Frontal cortex (tissue), 4 donors: ENCODE measurements around the gene HRH2. TPM values are rescaled to one million over a fixed set of nuclear protein-coding genes. Genes with fewer than 3 reads are reported as not detected.

ENCODE experiments used
- DNase-seq, 2 donors: peaks; one replicate each; pipeline ENCODE4 v3.0.0; 2012; ENCODE audit warnings: low spot score in 2 of 2
- FAIRE-seq: peaks from 2 replicates; lab custom pipeline; 2012; peaks lifted over from hg19 to GRCh38; lab: Jason Lieb, UNC
- total RNA-seq: library from RNA; depleted of rRNA; stranded (reverse); fragments of >200 nt; gene quantifications from one replicate; pipeline ENCODE4 v1.2.3, GENCODE V29; 2014
- donor health status: control.
- donor health status: control.
- donor health status: control.

The HRH2 gene
- total RNA-seq, 1 donor from 2014 or later: 3.3 TPM

- no peak for FAIRE-seq
- no peak for DNase-seq
Observed at GRCh38 chr5:175731172-175731571, 73.3 kb downstream of the HRH2 start.

- FAIRE-seq (no peak), DNase-seq (no peak)
Observed at GRCh38 chr5:175731756-175732465, 74.0 kb downstream of the HRH2 start.

GRCh38 chr5:175733017-175733416 lies 75.1 kb downstream of the HRH2 start:
- no peak for DNase-seq
- no peak for FAIRE-seq

- FAIRE-seq: no peak
- no peak for DNase-seq
Observed at GRCh38 chr5:175734016-175734415, 76.1 kb downstream of the HRH2 start.

GRCh38 chr5:175734501-175734900 lies 76.6 kb downstream of the HRH2 start:
- no peak for FAIRE-seq
- DNase-seq: no peak

- DNase-seq (no peak), FAIRE-seq (no peak)
Observed at GRCh38 chr5:175735701-175736100, 77.8 kb downstream of the HRH2 start.

GRCh38 chr5:175736652-175737051 lies 78.8 kb downstream of the HRH2 start:
- FAIRE-seq: no peak

GRCh38 chr5:175737481-175737880 lies 79.6 kb downstream of the HRH2 start:
- DNase-seq (no peak), FAIRE-seq (no peak)

More at GRCh38 chr5:175736652-175737051, 78.8 kb downstream of the HRH2 start:
- DNase-seq: no peak

GRCh38 chr5:175738126-175738525 lies 80.3 kb downstream of the HRH2 start:
- no peak for FAIRE-seq
- no peak for DNase-seq

- no peak for DNase-seq
- FAIRE-seq: no peak
Observed at GRCh38 chr5:175738602-175739133, 80.8 kb downstream of the HRH2 start.

- no peak for DNase-seq
- no peak for FAIRE-seq
Observed at GRCh38 chr5:175740014-175740413, 82.1 kb downstream of the HRH2 start.

GRCh38 chr5:175741556-175741955 lies 83.7 kb downstream of the HRH2 start:
- DNase-seq: no peak

GRCh38 chr5:175742290-175742994 lies 84.6 kb downstream of the HRH2 start:
- FAIRE-seq (no peak), DNase-seq (no peak)

More at GRCh38 chr5:175741556-175741955, 83.7 kb downstream of the HRH2 start:
- FAIRE-seq: no peak

GRCh38 chr5:175743676-175744210 lies 85.9 kb downstream of the HRH2 start:
- DNase-seq (no peak), FAIRE-seq (no peak)

GRCh38 chr5:175745210-175745609 lies 87.3 kb downstream of the HRH2 start:
- DNase-seq (no peak), FAIRE-seq (no peak)

GRCh38 chr5:175746851-175747250 lies 89.0 kb downstream of the HRH2 start:
- peak in 1 of 2 donors; percentile 36 for DNase-seq
- no peak for FAIRE-seq

- no peak for DNase-seq
- no peak for FAIRE-seq
Observed at GRCh38 chr5:175747539-175748060, 89.7 kb downstream of the HRH2 start.

GRCh38 chr5:175748650-175749049 lies 90.8 kb downstream of the HRH2 start:
- DNase-seq (no peak), FAIRE-seq (no peak)

- FAIRE-seq: no peak
- no peak for DNase-seq
Observed at GRCh38 chr5:175749591-175749990, 91.7 kb downstream of the HRH2 start.

GRCh38 chr5:175750511-175750931 lies 92.7 kb downstream of the HRH2 start:
- FAIRE-seq (no peak), DNase-seq (no peak)

- DNase-seq (no peak), FAIRE-seq (no peak)
Observed at GRCh38 chr5:175751369-175751768, 93.5 kb downstream of the HRH2 start.
